SU-DHL-6 (cell line): ENCODE data around the gene NEGR1.
A peak's percentile ranks its signal among the peaks of the same experiment; 100 is the strongest.

Experiments
- H2AFZ ChIP-seq: fragments of 200-600 bp; sonication (generic); 2 replicates; pipeline ENCODE4 v1.6.1; 2014; ENCODE audit warnings: low read depth, mild to moderate bottlenecking, moderate library complexity, mixed read lengths, antibody characterized with exemption, low read length; ENCODE audit not compliant: severe bottlenecking
- H3F3A ChIP-seq: fragments of 200-600 bp; shearing (Covaris generic); 2 replicates; pipeline ENCODE4 v1.6.0; 2016; ENCODE audit warnings: antibody characterized with exemption, mild to moderate bottlenecking; ENCODE audit not compliant: insufficient read depth
- H3K27ac ChIP-seq: fragments of 200-600 bp; sonication (generic); 2 replicates; pipeline ENCODE4 v1.5.1; 2016; ENCODE audit warnings: low read depth, mild to moderate bottlenecking, low read length, moderate library complexity, mixed read lengths
- H3K27me3 ChIP-seq: fragments of 200-600 bp; sonication (generic), shearing (Covaris generic); 2 replicates; pipeline ENCODE4 v1.6.0; 2014; ENCODE audit warnings: mild to moderate bottlenecking, low read length
- H3K36me3 ChIP-seq: fragments of 200-600 bp; sonication (generic); 2 replicates; pipeline ENCODE4 v1.6.1; 2014; ENCODE audit warnings: mild to moderate bottlenecking, low read length, mixed read lengths
- H3K4me2 ChIP-seq: fragments of 300-600, 200-600 bp; shearing (Covaris generic), sonication (generic); 2 replicates; pipeline ENCODE4 v1.6.0; 2014; ENCODE audit warnings: low read length, low read depth, mild to moderate bottlenecking; ENCODE audit not compliant: poor library complexity, severe bottlenecking
- H3K4me3 ChIP-seq: fragments of 200-600 bp; sonication (generic); 2 replicates; pipeline ENCODE4 v1.5.1; 2014; ENCODE audit warnings: antibody characterized with exemption, low read length, mild to moderate bottlenecking, mixed read lengths; ENCODE audit not compliant: insufficient read depth, poor library complexity, severe bottlenecking
- H3K79me2 ChIP-seq: fragments of 200-600 bp; sonication (generic); 2 replicates; pipeline ENCODE4 v1.6.1; 2014; ENCODE audit warnings: mild to moderate bottlenecking, low read length, moderate library complexity; ENCODE audit not compliant: insufficient read depth
- H3K9ac ChIP-seq: fragments of 200-600 bp; sonication (generic); 2 replicates; pipeline ENCODE4 v1.7.0; 2014; ENCODE audit warnings: mild to moderate bottlenecking, low read length
- H3K9me2 ChIP-seq: fragments of 200-600 bp; sonication (generic); replicated peaks from 2 replicates; pipeline ENCODE4 v1.6.1; 2014; ENCODE audit warnings: low read length; ENCODE audit not compliant: insufficient read depth
- H3K9me3 ChIP-seq: fragments of 200-600 bp; sonication (generic); 2 replicates; pipeline ENCODE4 v1.6.1; 2014; ENCODE audit warnings: low read length, mixed read lengths; ENCODE audit not compliant: insufficient read depth
- H4K20me1 ChIP-seq: fragments of 200-600 bp; sonication (generic); 2 replicates; pipeline ENCODE4 v1.6.1; 2014; ENCODE audit warnings: low read depth, mild to moderate bottlenecking, antibody characterized with exemption, low read length, moderate library complexity, mixed read lengths
- CTCF ChIP-seq: fragments of 200-600 bp; sonication (generic); IDR thresholded peaks from one replicate; pipeline ENCODE4 v1.5.1; 2017; ENCODE audit warnings: antibody characterized with exemption, mild to moderate bottlenecking, low read length, moderate library complexity; ENCODE audit not compliant: insufficient read depth, poor library complexity, severe bottlenecking
- EZH2phosphoT487 ChIP-seq: fragments of 200-600 bp; sonication (generic), shearing (Covaris generic); conservative IDR thresholded peaks from 2 replicates; pipeline ENCODE4 v1.6.1; 2018; ENCODE audit warnings: mild to moderate bottlenecking, antibody characterized with exemption, low read length, moderate library complexity, mixed read lengths

Gene NEGR1

DNA sequence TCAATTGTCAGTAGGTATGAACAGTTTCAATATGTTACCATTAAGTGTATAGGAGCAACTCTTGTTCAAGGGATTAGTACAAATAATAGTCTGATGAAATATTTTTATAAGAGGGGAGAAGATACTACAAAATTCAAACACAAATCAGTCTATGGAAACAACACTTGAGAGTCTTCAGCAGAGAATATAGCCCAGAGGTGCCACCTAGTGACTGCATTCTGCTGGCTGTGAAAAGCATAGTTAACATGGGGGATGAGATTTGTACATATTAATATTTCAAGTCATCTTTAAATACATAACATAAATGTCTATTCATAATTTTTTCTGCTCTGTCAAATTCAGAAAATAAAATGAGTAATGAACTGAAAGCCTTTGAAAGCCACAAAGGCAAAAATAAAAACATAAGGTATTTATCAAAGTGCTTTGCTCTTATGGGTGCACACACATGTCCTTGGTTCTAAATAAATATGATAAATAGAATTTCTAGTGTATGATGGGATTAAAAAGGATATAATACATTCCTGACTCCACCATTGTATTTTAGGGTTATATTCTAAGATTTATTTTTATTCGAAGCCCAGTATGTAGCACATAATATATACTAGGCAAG lies 760.6 kb downstream of the NEGR1 start:
- H3K27ac ChIP-seq: no peak overlapping the region
- no peaks in the 10 kb centered on the region for H3K79me2 ChIP-seq
- TF ChIP-seq CTCF (peak; percentile 25), EZH2phosphoT487 (no peak)
- no peaks in the 10 kb centered on the region for H3K36me3 ChIP-seq
- H3K4me3 ChIP-seq: no peak overlapping the region
- H3K9me2 ChIP-seq: no peaks in the 10 kb centered on the region
- no peaks in the 10 kb centered on the region for H3K9me3 ChIP-seq
- no peaks in the 10 kb centered on the region for H3K27me3 ChIP-seq
- H2AFZ ChIP-seq: no peak overlapping the region
- no peaks in the 10 kb centered on the region for H3F3A ChIP-seq
- no peaks in the 10 kb centered on the region for H4K20me1 ChIP-seq
- no peak overlapping the region for H3K9ac ChIP-seq
- no peak overlapping the region for H3K4me2 ChIP-seq

- Histone ChIP-seq H3K4me3 (no peak overlapping the region), H3K79me2 (no peaks in the 10 kb centered on the region), H3K9me3 (no peaks in the 10 kb centered on the region), H3K4me2 (no peak overlapping the region), H3F3A (no peaks in the 10 kb centered on the region), H3K27me3 (no peaks in the 10 kb centered on the region), H3K9me2 (no peaks in the 10 kb centered on the region), H4K20me1 (no peaks in the 10 kb centered on the region), H3K27ac (no peak overlapping the region), H3K9ac (no peak overlapping the region), H2AFZ (no peak overlapping the region), H3K36me3 (no peaks in the 10 kb centered on the region)
- no peak for TF ChIP-seq EZH2phosphoT487
- no peak for TF ChIP-seq CTCF
Measured at GRCh38 chr1:71511505-71511904, 770.8 kb downstream of the NEGR1 start.

GRCh38 chr1:71510725-71511124 lies 771.6 kb downstream of the NEGR1 start:
- no peak overlapping the region for H3K4me2 ChIP-seq
- H3K9me2 ChIP-seq: no peaks in the 10 kb centered on the region
- H4K20me1 ChIP-seq: no peaks in the 10 kb centered on the region
- no peaks in the 10 kb centered on the region for H3F3A ChIP-seq
- H3K27me3 ChIP-seq: no peaks in the 10 kb centered on the region
- H2AFZ ChIP-seq: no peak overlapping the region
- no peak overlapping the region for H3K9ac ChIP-seq
- H3K36me3 ChIP-seq: no peaks in the 10 kb centered on the region
- no peak overlapping the region for H3K4me3 ChIP-seq
- H3K9me3 ChIP-seq: no peaks in the 10 kb centered on the region
- TF ChIP-seq EZH2phosphoT487: no peak
- TF ChIP-seq CTCF: no peak
- no peak overlapping the region for H3K27ac ChIP-seq
- H3K79me2 ChIP-seq: no peaks in the 10 kb centered on the region
